GM12873 (cell line): ENCODE results near the gene PWWP2B.

ENCODE experiments used
- CTCF ChIP-seq: IDR thresholded peaks from 2 replicates; pipeline ENCODE4 v1.5.1; 2012; ENCODE audit warnings: low read depth, mild to moderate bottlenecking, moderate library complexity, low read length, control low read depth; ENCODE audit not compliant: insufficient read depth; ENCODE audit errors: missing control alignments

The PWWP2B gene

GRCh38 chr10:132449051-132449810 is 52.2 kb downstream of the PWWP2B start:
- no peak for TF ChIP-seq CTCF

DNA sequence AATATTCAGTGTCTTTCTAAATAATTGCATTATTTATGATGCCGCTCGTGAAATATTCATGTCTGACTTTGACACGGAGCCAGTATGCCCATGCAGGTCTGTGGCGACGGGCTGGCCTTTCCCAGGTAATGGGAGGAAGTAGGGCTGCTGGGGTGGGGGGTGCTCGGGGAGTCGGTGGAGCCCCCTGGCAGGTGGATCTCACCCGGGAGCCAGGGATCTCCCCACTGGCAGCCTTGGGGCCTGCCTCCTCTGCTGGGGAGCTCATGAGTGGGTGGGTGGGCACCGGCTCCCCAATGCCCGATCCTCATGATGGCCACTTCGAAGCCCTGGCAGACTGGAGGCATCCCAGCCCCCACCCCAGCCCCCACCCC is 52.8 kb downstream of the PWWP2B start:
- no peak for TF ChIP-seq CTCF

DNA sequence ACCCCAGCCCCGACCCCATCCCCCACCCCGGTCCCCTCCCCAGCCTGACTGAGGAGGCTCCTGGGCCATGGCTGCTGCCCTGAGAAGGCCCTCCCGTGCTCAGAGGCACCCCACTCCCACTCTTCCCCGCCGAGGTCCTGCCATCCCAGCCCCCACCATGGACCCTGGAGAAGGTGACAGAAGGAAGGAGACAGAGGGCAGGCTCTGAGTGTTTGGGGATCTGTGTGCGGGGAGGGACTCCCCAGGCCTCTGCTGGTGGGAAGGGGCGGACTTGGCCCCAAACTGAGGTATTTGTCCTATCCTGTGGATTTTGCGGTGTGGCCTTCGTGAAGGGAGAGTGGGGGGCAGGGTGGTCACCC is 53.4 kb downstream of the PWWP2B start:
- TF ChIP-seq CTCF = no peak

DNA sequence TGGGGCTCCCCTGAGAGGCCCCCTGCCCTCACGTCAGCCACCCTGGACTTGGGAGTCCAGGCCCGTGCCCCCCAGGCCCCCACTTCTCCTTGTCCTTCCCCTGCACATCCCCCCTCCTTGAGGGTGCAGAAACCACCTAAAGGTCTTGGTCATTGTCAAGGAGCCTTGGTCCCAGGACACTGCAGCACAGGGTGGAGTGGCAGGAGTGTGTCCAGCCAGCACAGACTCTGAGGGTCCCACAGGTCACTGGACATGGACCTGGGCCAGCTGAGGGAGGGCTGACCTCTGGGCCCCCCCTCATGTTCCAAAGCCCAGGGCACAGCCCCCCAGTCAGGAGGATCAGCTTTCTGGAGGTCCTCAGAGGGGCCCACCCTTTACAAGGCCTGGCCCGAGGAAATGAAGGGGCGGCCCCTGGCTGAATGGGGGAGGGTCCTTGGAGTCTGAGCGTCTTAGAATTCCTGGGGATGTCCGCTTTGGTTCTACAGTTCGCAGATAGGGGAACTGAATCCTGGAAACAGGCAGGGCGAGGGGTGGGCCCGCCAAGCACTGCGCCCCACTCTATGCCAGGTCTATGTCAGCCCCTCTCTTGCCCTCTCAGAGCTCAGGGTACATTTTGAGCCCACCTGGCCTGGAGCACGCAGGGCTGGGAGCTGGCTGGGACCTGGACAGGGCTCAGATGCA is 54.0 kb downstream of the PWWP2B start:
- no peak for TF ChIP-seq CTCF

DNA sequence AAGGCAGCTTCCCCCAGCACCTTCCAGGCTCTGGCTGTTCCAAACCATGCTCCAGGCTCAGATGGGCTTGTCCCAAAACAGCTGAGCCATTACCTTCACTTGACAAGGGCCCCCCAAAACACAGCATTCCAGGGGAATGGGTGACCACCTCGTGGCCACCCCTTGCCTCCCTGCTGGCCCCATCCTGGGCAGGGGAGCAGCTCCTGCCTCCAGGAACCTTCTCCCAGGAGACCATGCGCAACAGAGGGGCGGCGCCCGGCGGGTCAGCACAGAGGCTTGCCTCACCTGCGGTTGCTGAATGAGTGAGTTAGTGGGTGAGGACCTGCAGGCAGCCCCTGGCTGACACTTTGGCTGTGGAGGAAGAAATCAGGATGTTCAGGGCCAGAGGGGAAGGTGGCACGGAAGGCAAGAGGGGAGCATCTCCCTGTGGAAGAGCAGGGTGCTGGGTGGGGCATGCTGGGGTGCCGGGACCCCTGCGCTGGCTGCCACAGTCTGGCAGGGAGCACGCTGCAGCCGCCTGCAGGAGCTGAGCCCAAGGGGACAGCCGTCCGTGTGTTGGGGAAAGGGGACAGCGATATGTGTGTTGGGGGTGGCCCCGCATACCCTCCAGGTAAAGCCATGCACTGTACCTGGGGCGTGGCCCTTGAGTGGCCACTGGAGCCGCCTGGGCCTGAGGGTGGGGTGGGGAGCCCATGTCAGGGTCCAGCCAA is 54.7 kb downstream of the PWWP2B start:
- TF ChIP-seq CTCF = no peak

DNA sequence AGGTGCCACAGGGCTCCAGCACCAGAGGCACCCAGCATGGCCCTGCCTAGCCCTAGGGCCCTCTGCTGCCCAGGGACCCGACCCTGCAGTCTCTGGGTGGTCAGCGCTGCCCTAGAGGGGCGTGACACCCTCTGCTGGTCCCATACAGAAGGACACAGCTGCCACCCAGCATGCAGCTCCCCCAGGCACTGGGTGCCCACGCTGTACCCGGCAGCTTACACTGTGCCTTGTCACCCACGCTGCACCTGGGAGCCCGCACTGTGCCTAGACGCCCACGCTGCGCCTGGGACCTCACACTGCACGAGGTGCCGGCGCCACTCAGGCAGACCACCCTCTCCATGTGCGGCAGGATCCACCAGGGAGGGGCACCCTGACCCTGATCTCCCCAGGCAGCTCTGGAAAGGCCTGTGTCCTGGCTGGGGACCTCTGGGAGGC is 55.2 kb downstream of the PWWP2B start:
- TF ChIP-seq CTCF = peak; percentile 3
